ENCODE data around the gene PFN4. TPM values are rescaled to one million over a fixed set of nuclear protein-coding genes. Genes with fewer than 3 reads are reported as not detected.
"Not testable (repeated sequence)": the region's sequence is repeated elsewhere in the genome, so short reads cannot be mapped to it uniquely, and the experiment has no call there.

Gene PFN4
- total RNA-seq, 1 donor from 2014 or later, result not detected

DNA sequence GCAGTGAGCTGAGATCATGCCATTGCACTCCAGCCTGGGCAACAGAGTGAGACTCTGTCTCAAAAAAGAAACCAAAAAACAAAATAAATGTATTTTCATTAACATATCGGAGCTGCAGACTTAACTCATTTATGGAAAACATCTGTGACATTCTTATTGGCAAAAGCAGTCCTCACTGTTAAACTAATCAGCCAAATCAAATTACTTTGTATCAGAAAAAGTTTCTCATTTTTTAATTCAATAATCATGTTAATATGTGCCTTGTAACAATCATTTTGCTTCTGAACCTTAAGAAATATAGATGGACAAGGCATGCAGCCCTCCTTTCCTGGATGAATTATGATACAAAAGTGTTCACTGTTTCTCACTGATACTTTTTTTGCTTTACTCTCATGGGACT, 20.5 kb downstream of the PFN4 start:
- Mint-ChIP-seq H3K36me3 (ENCODE audit: unreplicated experiment) (peaks cover 38% of the 10 kb centered on the region), H3K27me3 (ENCODE audit: unreplicated experiment) (peaks cover 6% of the 10 kb centered on the region), H3K27ac (ENCODE audit: unreplicated experiment) (no peak overlapping the region), H3K4me3 (ENCODE audit: unreplicated experiment) (no peak overlapping the region), H3K4me1 (ENCODE audit: low read depth, unreplicated experiment) (peaks cover 1% of the 10 kb centered on the region), H3K9me3 (ENCODE audit: unreplicated experiment) (peaks cover 14% of the 10 kb centered on the region)
- DNase-seq, result no peak
- TF ChIP-seq, protein P1, sequence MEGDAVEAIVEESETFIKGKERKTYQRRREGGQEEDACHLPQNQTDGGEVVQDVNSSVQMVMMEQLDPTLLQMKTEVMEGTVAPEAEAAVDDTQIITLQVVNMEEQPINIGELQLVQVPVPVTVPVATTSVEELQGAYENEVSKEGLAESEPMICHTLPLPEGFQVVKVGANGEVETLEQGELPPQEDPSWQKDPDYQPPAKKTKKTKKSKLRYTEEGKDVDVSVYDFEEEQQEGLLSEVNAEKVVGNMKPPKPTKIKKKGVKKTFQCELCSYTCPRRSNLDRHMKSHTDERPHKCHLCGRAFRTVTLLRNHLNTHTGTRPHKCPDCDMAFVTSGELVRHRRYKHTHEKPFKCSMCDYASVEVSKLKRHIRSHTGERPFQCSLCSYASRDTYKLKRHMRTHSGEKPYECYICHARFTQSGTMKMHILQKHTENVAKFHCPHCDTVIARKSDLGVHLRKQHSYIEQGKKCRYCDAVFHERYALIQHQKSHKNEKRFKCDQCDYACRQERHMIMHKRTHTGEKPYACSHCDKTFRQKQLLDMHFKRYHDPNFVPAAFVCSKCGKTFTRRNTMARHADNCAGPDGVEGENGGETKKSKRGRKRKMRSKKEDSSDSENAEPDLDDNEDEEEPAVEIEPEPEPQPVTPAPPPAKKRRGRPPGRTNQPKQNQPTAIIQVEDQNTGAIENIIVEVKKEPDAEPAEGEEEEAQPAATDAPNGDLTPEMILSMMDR (IDR thresholded peaks at IDR 0.05; ENCODE audit: partially characterized antibody, unreplicated experiment), result no peak

DNA sequence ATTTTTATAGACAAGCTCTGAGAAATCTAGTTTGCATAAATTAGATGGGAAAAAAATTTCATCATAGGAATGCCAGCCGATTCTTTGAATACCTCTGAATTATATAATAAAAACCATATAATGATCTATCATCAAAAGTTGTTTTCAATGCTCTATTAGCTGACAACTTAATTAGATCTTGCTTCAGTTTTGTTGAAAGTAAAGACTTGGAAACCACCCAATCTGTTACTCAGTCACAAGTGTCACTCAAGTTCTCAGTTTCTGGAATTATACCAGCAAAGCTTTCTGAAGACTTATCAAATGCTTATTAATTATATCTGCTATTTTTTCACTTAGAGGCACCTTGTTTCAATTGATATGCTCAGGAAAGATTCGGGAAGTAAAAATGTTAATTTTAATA, 21.1 kb downstream of the PFN4 start:
- Mint-ChIP-seq H3K4me3 (ENCODE audit: unreplicated experiment) (no peak overlapping the region), H3K36me3 (ENCODE audit: unreplicated experiment) (peaks cover 38% of the 10 kb centered on the region), H3K27me3 (ENCODE audit: unreplicated experiment) (peaks cover 8% of the 10 kb centered on the region), H3K27ac (ENCODE audit: unreplicated experiment) (no peak overlapping the region), H3K9me3 (ENCODE audit: unreplicated experiment) (peaks cover 12% of the 10 kb centered on the region), H3K4me1 (ENCODE audit: low read depth, unreplicated experiment) (peaks cover 1% of the 10 kb centered on the region)
- no peak for DNase-seq
- TF ChIP-seq, protein P1 (IDR thresholded peaks at IDR 0.05; ENCODE audit: partially characterized antibody, unreplicated experiment), result no peak

DNA sequence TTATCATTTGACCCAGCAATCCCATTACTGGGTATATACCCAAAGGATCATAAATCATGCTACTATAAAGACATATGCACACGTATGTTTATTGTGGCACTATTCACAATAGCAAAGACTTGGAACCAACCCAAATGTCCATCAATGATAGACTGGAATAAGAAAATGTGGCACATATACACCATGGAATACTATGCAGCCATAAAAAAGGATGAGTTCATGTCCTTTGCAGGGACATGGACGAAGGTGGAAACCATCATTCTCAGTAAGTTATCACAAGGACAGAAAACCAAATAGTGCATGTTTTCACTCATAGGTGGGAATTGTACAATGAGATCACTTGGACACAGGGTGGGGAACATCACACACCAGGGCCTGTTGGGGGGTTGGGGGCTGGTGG, 22.4 kb downstream of the PFN4 start:
- not testable (repeated sequence) for H3K27ac Mint-ChIP-seq (ENCODE audit: unreplicated experiment); H3K4me1 Mint-ChIP-seq (ENCODE audit: low read depth, unreplicated experiment); DNase-seq; H3K4me3 Mint-ChIP-seq (ENCODE audit: unreplicated experiment)
- Mint-ChIP-seq H3K27me3 (ENCODE audit: unreplicated experiment) (peaks cover 10% of the 10 kb centered on the region), H3K36me3 (ENCODE audit: unreplicated experiment) (peaks cover 38% of the 10 kb centered on the region), H3K9me3 (ENCODE audit: unreplicated experiment) (peaks cover 10% of the 10 kb centered on the region)

DNA sequence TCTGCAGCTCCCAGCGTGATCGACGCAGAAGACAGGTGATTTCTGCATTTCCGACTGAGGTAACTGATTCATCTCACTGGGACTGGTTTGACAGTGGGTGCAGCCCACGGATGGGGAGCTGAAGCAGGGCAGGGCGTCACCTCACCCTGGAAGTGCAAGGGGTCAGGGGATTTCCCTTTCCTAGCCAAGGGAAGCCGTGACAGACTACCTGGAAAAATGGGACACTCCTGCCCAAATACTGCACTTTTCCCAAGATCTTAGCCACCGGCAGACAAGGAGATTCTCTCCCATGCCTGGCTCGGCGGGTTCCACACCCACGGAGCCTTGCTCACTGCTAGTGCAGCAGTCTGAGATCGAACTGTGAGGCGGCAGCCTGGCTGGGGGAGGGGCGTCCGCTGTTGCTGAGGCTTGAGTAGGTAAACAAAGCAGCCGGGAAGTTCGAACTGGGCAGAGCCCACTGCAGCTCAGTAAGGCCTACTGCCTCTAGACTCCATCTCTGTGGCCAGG, 27.9 kb downstream of the PFN4 start:
- H3K36me3 Mint-ChIP-seq (ENCODE audit: unreplicated experiment), result peaks cover 23% of the 10 kb centered on the region
- not testable (repeated sequence) for H3K4me1 Mint-ChIP-seq (ENCODE audit: low read depth, unreplicated experiment); H3K9me3 Mint-ChIP-seq (ENCODE audit: unreplicated experiment); H3K27ac Mint-ChIP-seq (ENCODE audit: unreplicated experiment); H3K4me3 Mint-ChIP-seq (ENCODE audit: unreplicated experiment); DNase-seq; H3K27me3 Mint-ChIP-seq (ENCODE audit: unreplicated experiment)

DNA sequence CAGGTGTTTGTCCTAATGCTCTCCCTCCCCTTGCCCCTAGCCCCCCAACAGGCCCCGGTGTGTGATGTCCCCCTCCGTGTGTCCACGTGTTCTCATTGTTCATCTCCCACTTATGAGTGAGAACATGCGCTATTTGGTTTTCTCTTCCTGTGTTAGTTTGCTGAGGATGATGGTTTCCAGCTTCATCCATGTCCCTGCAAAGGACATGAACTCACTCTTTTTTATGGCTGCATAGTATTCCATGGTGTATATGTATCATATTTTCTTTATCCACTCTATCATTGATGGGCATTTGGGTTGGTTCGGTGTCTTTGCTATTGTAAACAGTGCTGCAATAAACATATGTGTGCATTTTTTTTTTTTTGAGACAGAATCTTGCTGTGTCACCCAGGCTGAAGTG, 29.9 kb downstream of the PFN4 start:
- H3K27ac Mint-ChIP-seq (ENCODE audit: unreplicated experiment); H3K4me1 Mint-ChIP-seq (ENCODE audit: low read depth, unreplicated experiment); H3K27me3 Mint-ChIP-seq (ENCODE audit: unreplicated experiment); H3K4me3 Mint-ChIP-seq (ENCODE audit: unreplicated experiment); DNase-seq; H3K9me3 Mint-ChIP-seq (ENCODE audit: unreplicated experiment): not testable (repeated sequence)
- H3K36me3 Mint-ChIP-seq (ENCODE audit: unreplicated experiment), result peaks cover 22% of the 10 kb centered on the region

DNA sequence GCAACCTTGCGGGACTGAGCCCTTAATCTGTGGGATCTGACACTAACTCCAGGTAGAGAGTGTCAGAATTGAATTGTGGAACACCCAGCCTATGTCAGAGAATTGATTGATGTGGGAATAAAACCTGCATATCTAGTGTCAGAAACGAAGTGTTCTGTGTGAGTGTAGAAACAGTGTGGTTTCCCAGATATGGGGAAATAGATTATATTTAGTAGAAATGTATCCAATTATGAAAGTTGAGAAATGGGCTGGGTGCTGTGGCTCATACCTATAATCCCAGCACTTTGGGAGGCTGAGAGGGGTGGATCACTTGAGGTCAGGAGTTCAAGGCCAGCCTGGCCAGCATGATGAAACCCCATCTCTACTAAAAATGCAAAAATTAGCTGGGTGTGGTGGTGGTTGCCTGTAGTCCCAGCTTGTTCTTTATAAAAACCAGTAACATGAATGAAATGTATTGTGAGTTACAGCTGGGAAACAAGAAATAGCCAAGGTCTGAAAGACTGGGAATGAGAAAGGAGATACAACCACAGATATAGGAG, 34.2 kb downstream of the PFN4 start:
- peaks cover 6% of the 10 kb centered on the region for H3K4me1 Mint-ChIP-seq (ENCODE audit: low read depth, unreplicated experiment)
- H3K27me3 Mint-ChIP-seq (ENCODE audit: unreplicated experiment), result peaks cover 8% of the 10 kb centered on the region
- H3K27ac Mint-ChIP-seq (ENCODE audit: unreplicated experiment), result no peak overlapping the region
- DNase-seq, result no peak
- no peak overlapping the region for H3K4me3 Mint-ChIP-seq (ENCODE audit: unreplicated experiment)
- H3K36me3 Mint-ChIP-seq (ENCODE audit: unreplicated experiment), result no peaks in the 10 kb centered on the region
- H3K9me3 Mint-ChIP-seq (ENCODE audit: unreplicated experiment), result peaks cover 4% of the 10 kb centered on the region
- TF ChIP-seq, protein P1 (IDR thresholded peaks at IDR 0.05; ENCODE audit: partially characterized antibody, unreplicated experiment), result no peak

Measured in glutamatergic neuron (in vitro differentiated cells).